Transverse colon (tissue), 4 donors: ENCODE results near the gene C20orf173.

Source experiments
- POLR2A ChIP-seq: fragments of 450-650 bp; IDR thresholded peaks from one replicate; pipeline ENCODE4 v1.6.1; 2016; ENCODE audit warnings: antibody characterized with exemption, mild to moderate bottlenecking, moderate library complexity
- POLR2AphosphoS5 ChIP-seq, 3 donors: sonication (generic); formaldehyde crosslinking; IDR thresholded peaks; one replicate each; pipeline ENCODE4 v1.6.1; 2016; ENCODE audit warnings: antibody characterized with exemption in 3 of 3
- TF ChIP-seq, protein P1 (sequence below), 5 experiments: fragments of 200-600 bp in 3 of 5; fragments of 450-650 bp in 2 of 5; sonication (generic) in 3 of 5; IDR thresholded peaks; 1 replicate in 2 of 5; 2 replicates in 3 of 5; pipeline ENCODE4 v1.5.1; 2016 to 2017; ENCODE audit warnings: antibody characterized with exemption in 5 of 5, inconsistent platforms in 3 of 5, mild to moderate bottlenecking in 2 of 5, moderate library complexity in 1 of 5

DNA sequence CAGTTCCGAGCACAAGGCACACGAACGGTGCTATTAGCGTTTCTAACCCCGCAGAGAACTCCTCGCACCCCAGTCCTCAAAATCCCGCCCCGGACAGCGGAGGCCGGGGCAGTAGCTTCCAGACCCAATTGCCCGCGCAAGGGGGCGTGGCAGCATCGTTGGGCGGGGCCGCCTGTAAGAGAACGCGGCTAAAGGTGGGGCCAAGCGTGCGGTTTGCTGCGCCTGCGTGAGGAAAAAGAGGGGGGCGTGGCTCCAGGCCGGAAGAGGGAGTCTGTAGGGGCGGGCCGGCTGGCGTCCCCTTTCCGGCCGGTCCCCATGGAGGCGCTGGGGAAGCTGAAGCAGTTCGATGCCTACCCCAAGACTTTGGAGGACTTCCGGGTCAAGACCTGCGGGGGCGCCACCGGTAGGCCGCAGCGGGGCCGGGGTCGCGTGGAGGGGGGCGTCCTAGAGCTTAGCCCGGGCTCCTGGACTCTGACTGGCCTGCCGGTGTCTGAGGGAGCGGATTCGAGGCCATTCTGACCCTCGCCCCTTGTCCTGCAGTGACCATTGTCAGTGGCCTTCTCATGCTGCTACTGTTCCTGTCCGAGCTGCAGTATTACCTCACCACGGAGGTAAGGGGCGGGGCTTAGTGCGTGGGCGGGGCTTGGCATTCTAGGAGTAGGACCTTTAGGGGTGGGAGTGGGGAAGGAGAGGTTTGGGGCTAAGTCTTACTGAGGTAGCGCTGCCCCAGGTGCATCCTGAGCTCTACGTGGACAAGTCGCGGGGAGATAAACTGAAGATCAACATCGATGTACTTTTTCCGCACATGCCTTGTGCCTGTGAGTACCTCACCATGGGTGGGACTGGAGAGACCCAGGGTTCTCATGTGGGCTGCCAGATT is 12.6 kb upstream of the C20orf173 start, which contains the start of gene ERGIC3:
- TF ChIP-seq POLR2AphosphoS5 (IDR thresholded peaks at IDR 0.05) (peak; percentile 27 to 75 (median 61)), POLR2A (peak; percentile 74)
- TF ChIP-seq, protein P1, sequence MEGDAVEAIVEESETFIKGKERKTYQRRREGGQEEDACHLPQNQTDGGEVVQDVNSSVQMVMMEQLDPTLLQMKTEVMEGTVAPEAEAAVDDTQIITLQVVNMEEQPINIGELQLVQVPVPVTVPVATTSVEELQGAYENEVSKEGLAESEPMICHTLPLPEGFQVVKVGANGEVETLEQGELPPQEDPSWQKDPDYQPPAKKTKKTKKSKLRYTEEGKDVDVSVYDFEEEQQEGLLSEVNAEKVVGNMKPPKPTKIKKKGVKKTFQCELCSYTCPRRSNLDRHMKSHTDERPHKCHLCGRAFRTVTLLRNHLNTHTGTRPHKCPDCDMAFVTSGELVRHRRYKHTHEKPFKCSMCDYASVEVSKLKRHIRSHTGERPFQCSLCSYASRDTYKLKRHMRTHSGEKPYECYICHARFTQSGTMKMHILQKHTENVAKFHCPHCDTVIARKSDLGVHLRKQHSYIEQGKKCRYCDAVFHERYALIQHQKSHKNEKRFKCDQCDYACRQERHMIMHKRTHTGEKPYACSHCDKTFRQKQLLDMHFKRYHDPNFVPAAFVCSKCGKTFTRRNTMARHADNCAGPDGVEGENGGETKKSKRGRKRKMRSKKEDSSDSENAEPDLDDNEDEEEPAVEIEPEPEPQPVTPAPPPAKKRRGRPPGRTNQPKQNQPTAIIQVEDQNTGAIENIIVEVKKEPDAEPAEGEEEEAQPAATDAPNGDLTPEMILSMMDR (IDR thresholded peaks at IDR 0.05), result no peak
